ENCODE results near the gene AGO4.

- no peak for TF ChIP-seq TEAD4 (IDR thresholded peaks at IDR 0.05; ENCODE audit: low read depth, low read length)
- no peak for TF ChIP-seq JUND (IDR thresholded peaks at IDR 0.05; ENCODE audit: low read length)
These were observed 43.5 kb downstream of the AGO4 start for GRCh38 chr1:35851132-35851869.

Measured in H1 (cell line).